K562 (cell line): ENCODE data around the gene LPAR5. TPM values are rescaled to one million over a fixed set of nuclear protein-coding genes. Genes with fewer than 3 reads are reported as not detected.
A peak's percentile ranks its signal among the peaks of the same experiment; 100 is the strongest.

ENCODE experiments used
- ARID2 ChIP-seq: fragments of 450-650 bp; IDR thresholded peaks from 2 replicates; pipeline ENCODE4 v1.6.1; 2017; ENCODE audit warnings: antibody characterized with exemption, mild to moderate bottlenecking
- ATF7 ChIP-seq: fragments of 450-650 bp; IDR thresholded peaks from 2 replicates; pipeline ENCODE4 v1.7.1; 2014; ENCODE audit warnings: mild to moderate bottlenecking, moderate library complexity
- E2F3 ChIP-seq: fragments of 250-450 bp; sonication (Bioruptor Pico); IDR thresholded peaks from 2 replicates; pipeline ENCODE4 v1.4.0; 2020; ENCODE audit warnings: mild to moderate bottlenecking
- ILF3 ChIP-seq: fragments of 450-650 bp; IDR thresholded peaks from 2 replicates; pipeline ENCODE4 v1.6.1; 2018; ENCODE audit warnings: antibody characterized with exemption, mild to moderate bottlenecking, moderate library complexity, borderline replicate concordance
- L3MBTL2 ChIP-seq: fragments of 450-650 bp; IDR thresholded peaks from 2 replicates; pipeline ENCODE4 v1.6.1; 2016; ENCODE audit warnings: mild to moderate bottlenecking, moderate library complexity
- PHF8 ChIP-seq: fragments of 200-600 bp; sonication (generic); IDR thresholded peaks from 2 replicates; pipeline ENCODE4 v1.6.1; 2012; ENCODE audit warnings: mixed run types, mild to moderate bottlenecking, inconsistent platforms, low read length, moderate library complexity, borderline replicate concordance
- RFX5 ChIP-seq: IDR thresholded peaks from 2 replicates; pipeline ENCODE4 v1.6.1; 2011; ENCODE audit warnings: low read depth, mild to moderate bottlenecking, improper control_type of control experiment, low read length
- RFX7 ChIP-seq: fragments of 250-450 bp; sonication (Bioruptor Pico); IDR thresholded peaks from 2 replicates; pipeline ENCODE4 v1.5.1; 2021; ENCODE audit warnings: mild to moderate bottlenecking
- SIRT6 ChIP-seq: IDR thresholded peaks from one replicate; pipeline ENCODE4 v1.6.1; 2012; ENCODE audit warnings: low read depth, mild to moderate bottlenecking, control low read depth, inconsistent platforms, low read length, moderate library complexity
- SREBF2 ChIP-seq: sonication (generic); formaldehyde crosslinking; IDR thresholded peaks from 2 replicates; pipeline ENCODE4 v1.4.0; 2020; ENCODE audit warnings: mild to moderate bottlenecking, missing genetic modification reagents
- ZKSCAN8 ChIP-seq: fragments of 200-800 bp; sonication (Bioruptor generic); IDR thresholded peaks from 2 replicates; pipeline ENCODE4 v1.6.1; 2016; ENCODE audit warnings: missing genetic modification characterization, missing compliant biosample characterization
- ZNF3 ChIP-seq: fragments of 250-450 bp; sonication (Bioruptor Pico); IDR thresholded peaks from 2 replicates; pipeline ENCODE4 v1.5.0; 2021; ENCODE audit warnings: mild to moderate bottlenecking, moderate library complexity
- ZNF41 ChIP-seq: fragments of 250-450 bp; sonication (Bioruptor Pico); conservative IDR thresholded peaks from 2 replicates; pipeline ENCODE4 v1.4.0; 2020; ENCODE audit warnings: mild to moderate bottlenecking
- ZNF444 ChIP-seq: fragments of 250-450 bp; sonication (Bioruptor Pico); IDR thresholded peaks from 2 replicates; pipeline ENCODE4 v1.4.0; 2020; ENCODE audit warnings: mild to moderate bottlenecking, moderate library complexity
- ZNF551 ChIP-seq: fragments of 250-450 bp; sonication (Bioruptor Pico); IDR thresholded peaks from 2 replicates; pipeline ENCODE4 v1.5.0; 2021; ENCODE audit warnings: mild to moderate bottlenecking, moderate library complexity
- ZNF785 ChIP-seq: fragments of 250-450 bp; sonication (Bioruptor Pico); IDR thresholded peaks from 2 replicates; pipeline ENCODE4 v1.4.0; 2020; ENCODE audit warnings: mild to moderate bottlenecking
- polyA plus RNA-seq, 8 experiments: library from polyadenylated mRNA; depleted of rRNA in 4 of 8; stranded (reverse) in 5 of 8; unstranded in 3 of 8; fragments of >200 nt; fragmentation: Nextera tagmentation in 2 of 8; fragmentation: Illumina TruSeq in 1 of 8; extraction: Ambion mirVana in 2 of 8; extraction: Trizol in 1 of 8; gene quantifications; 2 replicates each; pipeline versions ENCODE4 v1.2.1 to v1.2.3, GENCODE V29; 2011 to 2014; ENCODE audit warnings: inconsistent platforms in 1 of 8, missing spikeins in 1 of 8
- total RNA-seq, 7 experiments: library from RNA; depleted of rRNA in 6 of 7; stranded (reverse); fragments of >200 nt in 6 of 7; fragmentation: Illumina TruSeq in 2 of 7; extraction: Trizol in 2 of 7; gene quantifications; 2 replicates each; pipeline versions ENCODE4 v1.2.1 to v1.2.3, GENCODE V29; 2011 to 2021; ENCODE audit warnings: low replicate concordance in 1 of 7
- TF ChIP-seq, protein P1 (sequence below), 2 experiments: fragments of 450-650 bp in 1 of 2; sonication (generic) in 1 of 2; formaldehyde crosslinking in 1 of 2; IDR thresholded peaks in 1 of 2; conservative IDR thresholded peaks in 1 of 2; 2 replicates each; pipeline versions ENCODE4 v1.6.1 to v1.8.1; 2016 to 2023; ENCODE audit warnings: mild to moderate bottlenecking in 2 of 2, moderate library complexity in 2 of 2, inconsistent platforms in 1 of 2, missing genetic modification reagents in 1 of 2
- TF ChIP-seq, protein P2 (sequence below): fragments of 450-650 bp; IDR thresholded peaks from 2 replicates; pipeline ENCODE4 v1.6.1; 2016
- TF ChIP-seq, protein P3 (sequence below): fragments of 450-650 bp; formaldehyde crosslinking; IDR thresholded peaks from 2 replicates; pipeline ENCODE4 v1.4.0; 2020; ENCODE audit warnings: mild to moderate bottlenecking, moderate library complexity
- TF ChIP-seq, protein P4 (sequence below): fragments of 450-650 bp; IDR thresholded peaks from 2 replicates; pipeline ENCODE4 v1.7.1; 2018; ENCODE audit warnings: mild to moderate bottlenecking, low read depth; ENCODE audit not compliant: partially characterized antibody
- TF ChIP-seq, protein P5 (sequence below): sonication (generic); formaldehyde crosslinking; IDR thresholded peaks from 2 replicates; pipeline ENCODE4 v1.8.0; 2022; ENCODE audit warnings: missing genetic modification reagents, mild to moderate bottlenecking, borderline replicate concordance

The LPAR5 gene
- total and polyA plus RNA-seq, 9 of the 15 experiments (the other 6 are each of a cell fraction or from before 2014, with no cell fraction given), result 1.3 to 11.7 (median 3.6) TPM

DNA sequence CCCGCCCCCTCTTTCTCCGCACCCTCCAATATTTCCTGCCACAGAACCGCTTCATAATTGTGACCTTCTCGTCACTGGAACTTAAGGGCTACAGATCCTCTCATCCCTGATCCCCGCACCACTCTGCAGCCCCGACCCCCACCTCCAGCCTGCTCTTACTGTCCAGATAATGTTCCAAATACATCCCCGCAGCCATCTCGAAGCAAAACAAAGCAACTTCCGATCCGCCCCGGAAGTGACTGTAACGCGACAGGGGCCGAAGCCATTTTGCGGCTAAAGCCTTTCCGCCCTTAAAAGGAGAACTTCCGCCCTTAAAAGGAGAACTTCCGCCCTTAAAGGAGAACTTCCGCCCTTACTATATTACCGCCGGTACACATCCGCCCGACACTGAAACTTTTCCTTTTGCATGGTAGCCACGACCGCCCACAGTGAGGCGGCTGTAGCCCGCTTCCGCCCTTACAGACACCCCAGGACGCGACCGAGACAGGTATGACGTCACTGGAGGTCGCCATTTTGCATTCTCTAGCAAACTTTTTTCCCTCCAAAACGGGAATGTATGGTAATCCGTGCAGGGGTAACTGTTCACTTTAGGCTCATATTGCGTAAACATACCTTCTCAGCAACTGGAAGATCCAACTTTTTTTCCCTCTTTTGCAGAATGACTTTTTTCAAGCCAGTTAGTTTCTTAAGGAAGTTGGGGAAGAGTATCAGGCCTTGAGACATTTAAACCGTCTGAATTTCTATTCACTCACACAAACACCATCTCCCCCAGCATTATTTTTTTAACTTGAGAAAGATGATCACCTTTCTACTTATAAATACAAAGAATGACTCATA lies 27.4 kb upstream of the LPAR5 start, which contains the start of gene ING4 (continued):
- TF ChIP-seq, protein P1, sequence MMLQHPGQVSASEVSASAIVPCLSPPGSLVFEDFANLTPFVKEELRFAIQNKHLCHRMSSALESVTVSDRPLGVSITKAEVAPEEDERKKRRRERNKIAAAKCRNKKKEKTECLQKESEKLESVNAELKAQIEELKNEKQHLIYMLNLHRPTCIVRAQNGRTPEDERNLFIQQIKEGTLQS (IDR thresholded peaks at IDR 0.05), result peak; percentile 99
- TF ChIP-seq, protein P1 (CRISPR knock-in tag; conservative IDR thresholded peaks at IDR 0.05), result peak; percentile 62; the same call in 1 of the 2 replicates
- TF ChIP-seq RFX5, result peak; percentile 65; the same call in 1 of the 2 replicates
- TF ChIP-seq ZNF551, result no peak
- TF ChIP-seq ILF3, result no peak
- TF ChIP-seq E2F3 (CRISPR knock-in tag), result peak; percentile 98
- peak; percentile 88 for TF ChIP-seq L3MBTL2
- TF ChIP-seq PHF8, result peak; percentile 60; the same call in 1 of the 2 replicates
- TF ChIP-seq, protein P2, sequence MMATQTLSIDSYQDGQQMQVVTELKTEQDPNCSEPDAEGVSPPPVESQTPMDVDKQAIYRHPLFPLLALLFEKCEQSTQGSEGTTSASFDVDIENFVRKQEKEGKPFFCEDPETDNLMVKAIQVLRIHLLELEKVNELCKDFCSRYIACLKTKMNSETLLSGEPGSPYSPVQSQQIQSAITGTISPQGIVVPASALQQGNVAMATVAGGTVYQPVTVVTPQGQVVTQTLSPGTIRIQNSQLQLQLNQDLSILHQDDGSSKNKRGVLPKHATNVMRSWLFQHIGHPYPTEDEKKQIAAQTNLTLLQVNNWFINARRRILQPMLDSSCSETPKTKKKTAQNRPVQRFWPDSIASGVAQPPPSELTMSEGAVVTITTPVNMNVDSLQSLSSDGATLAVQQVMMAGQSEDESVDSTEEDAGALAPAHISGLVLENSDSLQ, result peak; percentile 89
- TF ChIP-seq ZNF3 (CRISPR knock-in tag), result no peak
- TF ChIP-seq ZNF444 (CRISPR knock-in tag), result no peak
- no peak for TF ChIP-seq SIRT6
- TF ChIP-seq ZNF785 (CRISPR knock-in tag), result no peak
- TF ChIP-seq, protein P3, sequence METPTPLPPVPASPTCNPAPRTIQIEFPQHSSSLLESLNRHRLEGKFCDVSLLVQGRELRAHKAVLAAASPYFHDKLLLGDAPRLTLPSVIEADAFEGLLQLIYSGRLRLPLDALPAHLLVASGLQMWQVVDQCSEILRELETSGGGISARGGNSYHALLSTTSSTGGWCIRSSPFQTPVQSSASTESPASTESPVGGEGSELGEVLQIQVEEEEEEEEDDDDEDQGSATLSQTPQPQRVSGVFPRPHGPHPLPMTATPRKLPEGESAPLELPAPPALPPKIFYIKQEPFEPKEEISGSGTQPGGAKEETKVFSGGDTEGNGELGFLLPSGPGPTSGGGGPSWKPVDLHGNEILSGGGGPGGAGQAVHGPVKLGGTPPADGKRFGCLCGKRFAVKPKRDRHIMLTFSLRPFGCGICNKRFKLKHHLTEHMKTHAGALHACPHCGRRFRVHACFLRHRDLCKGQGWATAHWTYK (CRISPR knock-in tag), result 0 out of 2 replicates have a peak, but pooled peaks have one; percentile 47
- TF ChIP-seq ZKSCAN8 (CRISPR knock-in tag), result peak; percentile 50; the same call in 1 of the 2 replicates
- TF ChIP-seq RFX7 (CRISPR knock-in tag), result 0 out of 2 replicates have a peak, but pooled peaks have one; percentile 39
- peak; percentile 99 for TF ChIP-seq ATF7
- TF ChIP-seq, protein P4, sequence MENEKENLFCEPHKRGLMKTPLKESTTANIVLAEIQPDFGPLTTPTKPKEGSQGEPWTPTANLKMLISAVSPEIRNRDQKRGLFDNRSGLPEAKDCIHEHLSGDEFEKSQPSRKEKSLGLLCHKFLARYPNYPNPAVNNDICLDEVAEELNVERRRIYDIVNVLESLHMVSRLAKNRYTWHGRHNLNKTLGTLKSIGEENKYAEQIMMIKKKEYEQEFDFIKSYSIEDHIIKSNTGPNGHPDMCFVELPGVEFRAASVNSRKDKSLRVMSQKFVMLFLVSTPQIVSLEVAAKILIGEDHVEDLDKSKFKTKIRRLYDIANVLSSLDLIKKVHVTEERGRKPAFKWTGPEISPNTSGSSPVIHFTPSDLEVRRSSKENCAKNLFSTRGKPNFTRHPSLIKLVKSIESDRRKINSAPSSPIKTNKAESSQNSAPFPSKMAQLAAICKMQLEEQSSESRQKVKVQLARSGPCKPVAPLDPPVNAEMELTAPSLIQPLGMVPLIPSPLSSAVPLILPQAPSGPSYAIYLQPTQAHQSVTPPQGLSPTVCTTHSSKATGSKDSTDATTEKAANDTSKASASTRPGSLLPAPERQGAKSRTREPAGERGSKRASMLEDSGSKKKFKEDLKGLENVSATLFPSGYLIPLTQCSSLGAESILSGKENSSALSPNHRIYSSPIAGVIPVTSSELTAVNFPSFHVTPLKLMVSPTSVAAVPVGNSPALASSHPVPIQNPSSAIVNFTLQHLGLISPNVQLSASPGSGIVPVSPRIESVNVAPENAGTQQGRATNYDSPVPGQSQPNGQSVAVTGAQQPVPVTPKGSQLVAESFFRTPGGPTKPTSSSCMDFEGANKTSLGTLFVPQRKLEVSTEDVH, result peak; percentile 100
- TF ChIP-seq SREBF2 (CRISPR knock-in tag), result no peak
- no peak for TF ChIP-seq ARID2
- no peak for TF ChIP-seq ZNF41 (CRISPR knock-in tag)
- TF ChIP-seq, protein P5, sequence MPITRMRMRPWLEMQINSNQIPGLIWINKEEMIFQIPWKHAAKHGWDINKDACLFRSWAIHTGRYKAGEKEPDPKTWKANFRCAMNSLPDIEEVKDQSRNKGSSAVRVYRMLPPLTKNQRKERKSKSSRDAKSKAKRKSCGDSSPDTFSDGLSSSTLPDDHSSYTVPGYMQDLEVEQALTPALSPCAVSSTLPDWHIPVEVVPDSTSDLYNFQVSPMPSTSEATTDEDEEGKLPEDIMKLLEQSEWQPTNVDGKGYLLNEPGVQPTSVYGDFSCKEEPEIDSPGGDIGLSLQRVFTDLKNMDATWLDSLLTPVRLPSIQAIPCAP, result no peak
